GM12875 (cell line): ENCODE measurements around the gene MARS1.
A peak's percentile ranks its signal among the peaks of the same experiment; 100 is the strongest.
"Not testable (repeated sequence)": the region's sequence is repeated elsewhere in the genome, so short reads cannot be mapped to it uniquely, and the experiment has no call there.

Experiments
- H3K4me3 ChIP-seq: one replicate; pipeline ENCODE4 v1.5.1; 2011; ENCODE audit warnings: low read depth, low read length, control low read depth
- TF ChIP-seq, protein P1 (sequence below): IDR thresholded peaks from 2 replicates; pipeline ENCODE4 v1.5.1; 2011; ENCODE audit warnings: low read depth, mild to moderate bottlenecking, control low read depth, inconsistent platforms, low read length, moderate library complexity, borderline replicate concordance; ENCODE audit not compliant: insufficient read depth

MARS1 gene

DNA sequence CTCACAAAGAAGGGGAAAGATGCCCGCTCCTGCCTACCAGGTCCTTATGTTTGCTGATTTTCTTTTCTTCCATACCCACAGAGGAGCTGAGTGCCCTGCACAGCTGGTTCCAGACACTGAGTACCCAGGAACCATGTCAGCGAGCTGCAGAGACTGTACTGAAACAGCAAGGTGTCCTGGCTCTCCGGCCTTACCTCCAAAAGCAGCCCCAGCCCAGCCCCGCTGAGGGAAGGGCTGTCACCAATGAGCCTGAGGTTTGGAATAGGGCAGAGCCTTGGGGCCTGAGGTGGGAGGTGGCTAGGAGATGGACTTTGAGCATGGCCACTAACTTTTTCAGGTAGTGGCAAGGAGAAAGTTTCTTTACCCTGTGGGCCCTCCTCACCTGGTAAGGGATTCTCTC lies 2.3 kb downstream of the MARS1 start:
- H3K4me3 ChIP-seq, result no peak overlapping the region
- TF ChIP-seq, protein P1, sequence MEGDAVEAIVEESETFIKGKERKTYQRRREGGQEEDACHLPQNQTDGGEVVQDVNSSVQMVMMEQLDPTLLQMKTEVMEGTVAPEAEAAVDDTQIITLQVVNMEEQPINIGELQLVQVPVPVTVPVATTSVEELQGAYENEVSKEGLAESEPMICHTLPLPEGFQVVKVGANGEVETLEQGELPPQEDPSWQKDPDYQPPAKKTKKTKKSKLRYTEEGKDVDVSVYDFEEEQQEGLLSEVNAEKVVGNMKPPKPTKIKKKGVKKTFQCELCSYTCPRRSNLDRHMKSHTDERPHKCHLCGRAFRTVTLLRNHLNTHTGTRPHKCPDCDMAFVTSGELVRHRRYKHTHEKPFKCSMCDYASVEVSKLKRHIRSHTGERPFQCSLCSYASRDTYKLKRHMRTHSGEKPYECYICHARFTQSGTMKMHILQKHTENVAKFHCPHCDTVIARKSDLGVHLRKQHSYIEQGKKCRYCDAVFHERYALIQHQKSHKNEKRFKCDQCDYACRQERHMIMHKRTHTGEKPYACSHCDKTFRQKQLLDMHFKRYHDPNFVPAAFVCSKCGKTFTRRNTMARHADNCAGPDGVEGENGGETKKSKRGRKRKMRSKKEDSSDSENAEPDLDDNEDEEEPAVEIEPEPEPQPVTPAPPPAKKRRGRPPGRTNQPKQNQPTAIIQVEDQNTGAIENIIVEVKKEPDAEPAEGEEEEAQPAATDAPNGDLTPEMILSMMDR, result no peak

DNA sequence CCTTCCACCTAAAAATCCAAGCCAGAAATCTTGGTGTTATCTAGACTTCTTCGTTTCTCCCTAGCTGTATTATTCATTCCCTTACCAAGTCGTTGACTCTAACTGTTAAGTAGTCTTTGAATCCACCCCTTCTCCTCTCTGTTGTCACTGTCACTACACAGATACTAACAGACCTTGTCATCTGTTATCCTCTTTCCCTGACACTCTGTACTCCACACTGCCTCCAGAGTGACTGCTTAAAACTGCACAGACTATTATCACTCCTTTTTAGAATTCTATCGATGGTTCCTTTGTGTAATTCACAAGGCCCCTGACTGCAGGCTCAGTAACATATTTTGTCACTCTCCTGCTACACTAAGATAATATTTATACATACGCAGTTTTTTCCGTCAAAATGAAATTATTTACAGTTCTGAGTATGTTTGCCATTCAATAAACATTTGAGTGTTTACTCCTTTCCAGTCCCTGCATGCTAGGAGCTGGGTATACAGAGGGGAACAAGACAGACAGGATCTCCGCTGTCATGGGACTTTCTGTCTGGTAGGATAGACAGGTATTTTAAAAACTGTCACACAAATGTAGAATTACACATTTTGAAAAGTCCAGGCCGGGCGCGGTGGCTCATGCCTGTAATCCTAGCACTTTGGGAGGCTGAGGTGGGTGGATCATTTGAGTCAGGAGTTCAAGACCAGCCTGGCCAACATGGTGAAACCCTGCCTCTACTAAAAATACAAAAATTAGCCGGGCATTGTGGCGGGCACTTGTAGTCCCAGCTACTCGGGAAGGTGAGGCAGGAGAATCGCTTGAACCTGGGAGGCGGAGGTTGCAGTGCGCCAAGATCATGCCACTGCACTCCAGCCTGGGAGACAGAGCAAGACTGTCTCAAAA lies 3.8 kb downstream of the MARS1 start:
- TF ChIP-seq, protein P1, result peak; percentile 25; the same call in 1 of the 2 replicates
- no peak overlapping the region for H3K4me3 ChIP-seq

DNA sequence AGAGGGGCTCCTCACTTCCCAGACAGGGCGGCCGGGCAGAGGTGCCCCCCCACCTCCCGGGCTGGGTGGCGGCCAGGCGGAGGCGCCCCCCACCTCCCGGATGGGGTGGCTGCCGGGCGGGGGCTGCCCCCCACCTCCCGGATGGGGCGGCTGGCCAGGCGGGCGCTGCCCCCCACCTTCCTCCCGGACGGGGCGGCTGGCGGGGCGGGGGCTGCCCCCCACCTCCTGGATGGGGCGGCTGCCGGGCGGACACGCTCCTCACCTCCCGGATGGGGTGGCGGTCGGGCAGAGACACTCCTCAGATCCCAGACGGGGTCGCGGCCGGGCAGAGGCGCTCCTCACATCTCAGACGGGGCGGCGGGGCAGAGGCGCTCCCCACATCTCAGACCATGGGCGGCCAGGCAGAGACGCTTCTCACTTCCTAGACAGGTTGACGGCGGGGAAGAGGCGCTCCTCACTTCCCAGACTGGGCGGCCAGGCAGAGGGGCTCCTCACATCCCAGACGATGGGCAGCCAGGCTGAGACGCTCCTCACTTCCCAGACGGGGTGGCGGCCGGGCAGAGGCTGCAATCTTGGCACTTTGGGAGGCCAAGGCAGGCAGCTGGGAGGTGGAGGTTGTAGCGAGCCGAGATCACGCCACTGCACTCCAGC lies 7.3 kb downstream of the MARS1 start:
- not testable (repeated sequence) for H3K4me3 ChIP-seq

DNA sequence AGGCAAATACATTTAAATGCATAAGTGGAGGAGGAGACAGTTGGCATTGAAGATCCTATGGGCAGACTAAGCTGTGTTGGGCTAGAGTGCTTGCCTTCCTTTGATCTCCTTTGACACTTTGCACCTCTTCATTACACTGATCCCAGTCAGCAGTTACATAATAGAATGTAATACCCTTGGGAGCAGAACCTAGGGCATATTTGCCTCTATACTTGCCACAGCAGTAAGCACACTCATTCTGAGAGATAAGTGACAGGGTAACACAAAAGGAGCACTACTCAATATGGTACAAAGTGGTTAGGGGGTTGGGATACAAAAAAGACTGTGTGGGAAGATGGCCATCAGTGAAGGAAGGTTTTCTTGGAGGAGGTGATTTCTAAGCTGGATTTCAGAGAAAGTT lies 9.0 kb downstream of the MARS1 start:
- TF ChIP-seq, protein P1, result no peak
- H3K4me3 ChIP-seq, result no peak overlapping the region

DNA sequence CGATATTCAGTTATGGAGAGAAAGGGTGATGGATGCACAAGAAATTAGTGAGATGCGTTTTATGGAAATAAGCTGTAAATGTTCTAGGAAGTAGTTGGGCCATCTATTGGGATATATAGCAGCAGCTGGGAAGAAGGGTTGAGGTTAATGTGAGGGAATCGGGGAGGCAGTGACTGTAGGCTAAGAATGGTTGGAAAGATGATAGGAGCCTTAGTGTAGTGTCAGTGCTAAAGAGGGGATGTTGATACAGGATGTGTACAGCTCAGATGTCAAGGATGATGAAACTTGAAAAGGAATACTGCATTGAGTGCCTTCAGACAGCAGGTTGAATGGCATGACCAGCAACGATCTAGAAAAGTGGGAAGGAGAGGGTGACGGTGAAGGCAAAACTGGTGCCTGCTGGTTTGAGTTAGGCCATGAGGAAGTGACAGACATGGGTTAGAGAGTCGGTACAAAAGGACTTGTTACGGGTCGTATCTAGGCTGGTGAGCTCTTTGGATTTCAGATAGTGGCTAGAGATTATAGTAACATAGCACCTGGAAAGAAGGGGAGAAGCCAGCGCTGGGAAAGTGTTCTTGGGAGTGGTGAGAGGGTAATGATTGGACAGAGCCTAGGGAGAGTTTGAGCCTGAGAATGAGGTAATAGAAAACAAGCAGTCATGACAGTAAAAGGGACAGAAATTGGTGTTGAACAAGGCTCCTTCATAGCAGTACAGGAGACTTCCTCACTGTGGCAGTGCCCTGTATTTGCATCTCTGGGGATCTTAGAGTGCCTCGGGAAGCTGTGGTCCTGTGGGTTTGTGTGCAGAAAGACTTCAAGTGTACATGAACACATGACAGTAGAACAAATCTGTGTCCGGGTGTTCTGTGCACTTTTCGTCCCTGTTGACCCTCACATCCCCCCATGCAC lies 9.6 kb downstream of the MARS1 start:
- H3K4me3 ChIP-seq, result no peak overlapping the region
- TF ChIP-seq, protein P1, result no peak

DNA sequence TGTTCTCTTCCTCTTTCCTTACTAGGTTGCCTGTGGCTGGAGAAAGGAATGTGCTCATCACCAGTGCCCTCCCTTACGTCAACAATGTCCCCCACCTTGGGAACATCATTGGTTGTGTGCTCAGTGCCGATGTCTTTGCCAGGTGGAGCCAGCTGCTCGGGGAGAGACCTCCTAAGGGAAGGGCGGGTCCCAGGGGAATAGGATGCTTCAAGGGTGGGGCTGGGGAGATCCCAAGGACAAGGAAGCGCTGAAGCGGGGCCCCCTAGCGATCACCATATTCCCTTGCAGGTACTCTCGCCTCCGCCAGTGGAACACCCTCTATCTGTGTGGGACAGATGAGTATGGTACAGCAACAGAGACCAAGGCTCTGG lies 10.2 kb downstream of the MARS1 start:
- no peak overlapping the region for H3K4me3 ChIP-seq
- TF ChIP-seq, protein P1, result no peak

DNA sequence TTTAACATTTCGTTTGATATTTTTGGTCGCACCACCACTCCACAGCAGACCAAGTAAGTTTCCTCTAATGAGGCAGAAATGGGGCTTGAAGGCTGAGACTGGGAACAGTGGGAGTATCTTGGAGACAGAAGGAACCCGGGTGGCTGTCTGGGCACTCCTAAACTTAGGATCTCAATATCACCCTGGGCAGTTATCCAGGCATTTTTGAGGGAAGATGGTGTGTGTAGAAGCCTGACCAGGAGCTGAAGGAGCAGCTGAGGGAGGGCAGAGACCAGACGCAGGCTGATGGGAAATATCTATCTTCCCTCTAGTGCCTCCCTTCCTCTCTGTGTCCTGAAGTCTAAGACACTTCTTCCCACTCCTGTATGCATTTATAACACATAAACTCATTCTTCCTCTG lies 10.7 kb downstream of the MARS1 start:
- no peak overlapping the region for H3K4me3 ChIP-seq
- TF ChIP-seq, protein P1, result no peak
